ENCODE results near the gene RNF183.

GRCh38 chr9:113343732-113344231, 40.6 kb upstream of the RNF183 start:
- TF ChIP-seq CTCF (IDR thresholded peaks at IDR 0.05; ENCODE audit: low read length): no peak
- TF ChIP-seq EZH2 (optimal IDR thresholded peaks at IDR 0.05; ENCODE audit: low read depth, low read length): no peak
- no peak for TF ChIP-seq EZH2phosphoT487 (IDR thresholded peaks at IDR 0.05; ENCODE audit: low read length)
